Left lung (tissue), 10 donors: ENCODE measurements around the gene UQCRC2. TPM values are rescaled to one million over a fixed set of nuclear protein-coding genes. Genes with fewer than 3 reads are reported as not detected.

Experiments
- ATAC-seq: fragments of 200-7000 bp; cut with Tn5 transposase; one replicate; pipeline ENCODE4 v1.9.1; 2020; ENCODE audit warnings: moderate library complexity
- DNase-seq, 4 donors: peaks; one replicate each; pipeline ENCODE4 v3.0.0-alpha.2; 2013 to 2020
- H3K27ac ChIP-seq, 2 donors: fragments of 200-600 bp; sonication (generic) in 1 of 2; one replicate each; pipeline versions ENCODE4 v1.5.0 to v1.8.0; 2020 to 2021
- H3K27me3 ChIP-seq, 2 donors: fragments of 200-600 bp; sonication (generic) in 1 of 2; one replicate each; pipeline versions ENCODE4 v1.5.0 to v1.8.0; 2020 to 2021
- H3K36me3 ChIP-seq, 2 donors: fragments of 200-600 bp; sonication (generic) in 1 of 2; one replicate each; pipeline versions ENCODE4 v1.5.0 to v1.8.0; 2020 to 2021
- H3K4me1 ChIP-seq, 2 donors: fragments of 200-600 bp; one replicate each; pipeline ENCODE4 v1.8.0; 2021
- H3K4me3 ChIP-seq, 2 donors: fragments of 200-600 bp; sonication (generic) in 1 of 2; one replicate each; pipeline versions ENCODE4 v1.5.0 to v1.8.0; 2020 to 2021; ENCODE audit warnings: mild to moderate bottlenecking in 1 of 2
- H3K9me3 ChIP-seq, 2 donors: fragments of 200-600 bp; sonication (generic) in 1 of 2; one replicate each; pipeline versions ENCODE4 v1.5.0 to v1.8.0; 2020 to 2021
- CTCF ChIP-seq, 2 donors: fragments of 200-600 bp; sonication (generic) in 1 of 2; IDR thresholded peaks; one replicate each; pipeline versions ENCODE4 v1.5.0 to v1.8.0; 2021; ENCODE audit warnings: antibody characterized with exemption in 2 of 2
- intact Hi-C, 2 donors: fragments of 100-400 bp; cut with DNase I; formaldehyde crosslinking; loops; one replicate each; pipeline versions ENCODE4 v1.11.2 to v1.14.2; 2022
- polyA plus RNA-seq, 6 donors: library from polyadenylated mRNA; unstranded; fragments of 120-200 nt; gene quantifications; one replicate each; pipeline ENCODE4 v1.2.1, GENCODE V29; 2013; ENCODE audit not compliant: insufficient read length in 6 of 6
- total RNA-seq, 2 donors: library from RNA; stranded (reverse); fragmentation: NEBNext Ultra II Directional; extraction: Animal tissue kit (Norgen Biotek cat#: 25700); gene quantifications; one replicate each; pipeline ENCODE4 v1.2.1, GENCODE V29; 2021
- donor health status: DM: no; HTN: yes; CAD: no.
- donor health status: DM: no; HTN: no; CAD: no.

Gene UQCRC2
- total and polyA plus RNA-seq, 8 donors: 167 to 292 (median 251) TPM

GRCh38 chr16:22003195-22003594 is 50.0 kb downstream of the UQCRC2 start:
- intact Hi-C loops: loop anchor here in 1 of 2 donors (5.0 to 10.0 kb wide), 2 partner anchors 74 to 182 kb away; no protein-coding TSS in a partner anchor
- DNase-seq: no peak
- H3K27me3 ChIP-seq: no peaks in the 10 kb centered on the region
- no peak overlapping the region for H3K4me3 ChIP-seq
- peaks cover 10 to 17% of the 10 kb centered on the region in 2 donors for H3K4me1 ChIP-seq
- no peaks in the 10 kb centered on the region for H3K9me3 ChIP-seq
- H3K27ac ChIP-seq: no peak overlapping the region
- no peak for TF ChIP-seq CTCF (IDR thresholded peaks at IDR 0.05)
- H3K36me3 ChIP-seq: no peaks in the 10 kb centered on the region
- ATAC-seq: no peak

GRCh38 chr16:22004341-22004740 is 51.2 kb downstream of the UQCRC2 start:
- Histone ChIP-seq H3K27me3 (no peaks in the 10 kb centered on the region), H3K9me3 (no peaks in the 10 kb centered on the region), H3K27ac (no peak overlapping the region), H3K36me3 (no peaks in the 10 kb centered on the region), H3K4me3 (no peak overlapping the region), H3K4me1 (peaks cover 14 to 26% of the 10 kb centered on the region in 2 donors)
- no peak for TF ChIP-seq CTCF (IDR thresholded peaks at IDR 0.05)
- DNase-seq (peak in 2 of 4 donors; percentile 18 to 32), ATAC-seq (no peak)
- intact Hi-C loops: loop anchor here in 1 of 2 donors (5.0 to 10.0 kb wide), 2 partner anchors 73 to 180 kb away; no protein-coding TSS in a partner anchor

- no peak overlapping the region for H3K4me3 ChIP-seq
- H3K36me3 ChIP-seq: no peaks in the 10 kb centered on the region
- no peaks in the 10 kb centered on the region for H3K9me3 ChIP-seq
- DNase-seq (no peak), ATAC-seq (no peak)
- TF ChIP-seq CTCF (IDR thresholded peaks at IDR 0.05): no peak
- no peaks in the 10 kb centered on the region for H3K27me3 ChIP-seq
- no peak overlapping the region for H3K27ac ChIP-seq
- peaks cover 14 to 34% of the 10 kb centered on the region in 2 donors for H3K4me1 ChIP-seq
- intact Hi-C loops: loop anchor here in 1 of 2 donors (10.0 kb wide), 1 partner anchor 179 kb away; no protein-coding TSS in a partner anchor
Measured at GRCh38 chr16:22005746-22006145, 52.6 kb downstream of the UQCRC2 start.

GRCh38 chr16:22006636-22007035 is 53.5 kb downstream of the UQCRC2 start:
- Histone ChIP-seq H3K4me3 (no peak overlapping the region), H3K27me3 (no peaks in the 10 kb centered on the region), H3K27ac (no peak overlapping the region), H3K4me1 (peaks cover 8 to 28% of the 10 kb centered on the region in 2 donors), H3K36me3 (no peaks in the 10 kb centered on the region), H3K9me3 (no peaks in the 10 kb centered on the region)
- TF ChIP-seq CTCF (IDR thresholded peaks at IDR 0.05): no peak
- DNase-seq (no peak), ATAC-seq (no peak)
- intact Hi-C loops: loop anchor here in 1 of 2 donors (10.0 kb wide), 1 partner anchor 178 kb away; no protein-coding TSS in a partner anchor

- intact Hi-C loops: loop anchor here in 1 of 2 donors (10.0 kb wide), 1 partner anchor 178 kb away; no protein-coding TSS in a partner anchor
Measured at GRCh38 chr16:22007159-22007508, 54.0 kb downstream of the UQCRC2 start.

More at GRCh38 chr16:22007159-22007508, 54.0 kb downstream of the UQCRC2 start:
- DNase-seq (peak in 1 of 4 donors; percentile 9), ATAC-seq (no peak)
- Histone ChIP-seq H3K4me3 (peak overlapping the region; percentile 87 to 88), H3K36me3 (no peaks in the 10 kb centered on the region), H3K27me3 (no peaks in the 10 kb centered on the region), H3K27ac (peak overlapping the region; percentile 69 to 87), H3K4me1 (peaks cover 8 to 28% of the 10 kb centered on the region in 2 donors), H3K9me3 (no peaks in the 10 kb centered on the region)
- no peak for TF ChIP-seq CTCF (IDR thresholded peaks at IDR 0.05)
